Fibroblast of lung (primary cell): ENCODE results near the gene USPL1.

ENCODE experiments used
- EZH2 ChIP-seq: IDR thresholded peaks from 2 replicates; pipeline ENCODE4 v1.5.1; 2012; ENCODE audit warnings: low read length, control low read depth, mild to moderate bottlenecking; ENCODE audit errors: missing control alignments
- TF ChIP-seq, protein P1 (sequence below), 2 donors: IDR thresholded peaks in 1 of 2; conservative IDR thresholded peaks in 1 of 2; 1 replicate in 1 of 2; 2 replicates in 1 of 2; pipeline ENCODE4 v1.5.1; 2011 to 2012; ENCODE audit warnings: low read length in 2 of 2, control low read depth in 1 of 2, inconsistent platforms in 1 of 2, low read depth in 1 of 2, mild to moderate bottlenecking in 1 of 2

GRCh38 chr13:30698488-30699005 is 80.8 kb downstream of the USPL1 start:
- TF ChIP-seq, protein P1, sequence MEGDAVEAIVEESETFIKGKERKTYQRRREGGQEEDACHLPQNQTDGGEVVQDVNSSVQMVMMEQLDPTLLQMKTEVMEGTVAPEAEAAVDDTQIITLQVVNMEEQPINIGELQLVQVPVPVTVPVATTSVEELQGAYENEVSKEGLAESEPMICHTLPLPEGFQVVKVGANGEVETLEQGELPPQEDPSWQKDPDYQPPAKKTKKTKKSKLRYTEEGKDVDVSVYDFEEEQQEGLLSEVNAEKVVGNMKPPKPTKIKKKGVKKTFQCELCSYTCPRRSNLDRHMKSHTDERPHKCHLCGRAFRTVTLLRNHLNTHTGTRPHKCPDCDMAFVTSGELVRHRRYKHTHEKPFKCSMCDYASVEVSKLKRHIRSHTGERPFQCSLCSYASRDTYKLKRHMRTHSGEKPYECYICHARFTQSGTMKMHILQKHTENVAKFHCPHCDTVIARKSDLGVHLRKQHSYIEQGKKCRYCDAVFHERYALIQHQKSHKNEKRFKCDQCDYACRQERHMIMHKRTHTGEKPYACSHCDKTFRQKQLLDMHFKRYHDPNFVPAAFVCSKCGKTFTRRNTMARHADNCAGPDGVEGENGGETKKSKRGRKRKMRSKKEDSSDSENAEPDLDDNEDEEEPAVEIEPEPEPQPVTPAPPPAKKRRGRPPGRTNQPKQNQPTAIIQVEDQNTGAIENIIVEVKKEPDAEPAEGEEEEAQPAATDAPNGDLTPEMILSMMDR (conservative IDR thresholded peaks at IDR 0.05 in 1 of 2, IDR thresholded peaks at IDR 0.05 in 1 of 2; ENCODE audit: low read depth in 1 of 2, low read length in 2 of 2), result no peak
- no peak for TF ChIP-seq EZH2
